NCI-H526 treated with DMSO at 0.1 percent for 48 hours (cell line): ENCODE results near the gene RALGDS.
A peak's percentile ranks its signal among the peaks of the same experiment; 100 is the strongest.

Experiments
- DNase-seq: peaks from one replicate; lab custom pipeline; 2025; lab: John Stamatoyannopoulos, UW

RALGDS gene

DNA sequence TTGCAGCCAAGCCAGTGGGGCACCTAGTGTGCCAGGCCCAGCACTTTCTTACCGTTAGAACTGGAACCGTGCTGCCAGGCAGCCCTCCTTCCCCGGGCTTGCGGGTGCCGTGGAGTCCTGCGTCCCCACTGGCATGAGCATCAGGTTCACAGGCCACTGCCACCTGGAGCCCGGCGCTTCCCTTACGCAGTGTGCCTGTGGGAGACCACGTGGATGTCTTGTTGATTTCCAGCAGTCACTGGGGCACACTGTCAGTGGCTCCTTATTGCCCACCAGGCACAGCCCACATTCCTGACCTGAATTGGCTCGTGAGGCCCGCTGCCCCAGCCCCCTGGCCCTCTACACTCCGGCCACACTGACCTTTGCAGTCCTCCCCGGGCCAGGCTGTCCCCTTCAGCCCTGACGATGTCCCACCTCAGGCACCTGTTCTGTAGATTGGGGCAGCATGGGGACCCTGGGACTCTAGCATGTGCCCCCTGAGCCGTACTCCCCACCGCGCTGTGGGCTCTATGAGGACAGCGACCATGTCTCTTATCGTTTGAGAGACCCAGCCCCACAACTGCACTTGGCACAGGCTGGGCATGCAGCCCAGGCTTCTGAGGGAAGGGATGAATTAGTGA, 69.6 kb downstream of the RALGDS start:
- DNase-seq: no peak

GRCh38 chr9:133050781-133051180, 70.3 kb downstream of the RALGDS start:
- no peak for DNase-seq

DNA sequence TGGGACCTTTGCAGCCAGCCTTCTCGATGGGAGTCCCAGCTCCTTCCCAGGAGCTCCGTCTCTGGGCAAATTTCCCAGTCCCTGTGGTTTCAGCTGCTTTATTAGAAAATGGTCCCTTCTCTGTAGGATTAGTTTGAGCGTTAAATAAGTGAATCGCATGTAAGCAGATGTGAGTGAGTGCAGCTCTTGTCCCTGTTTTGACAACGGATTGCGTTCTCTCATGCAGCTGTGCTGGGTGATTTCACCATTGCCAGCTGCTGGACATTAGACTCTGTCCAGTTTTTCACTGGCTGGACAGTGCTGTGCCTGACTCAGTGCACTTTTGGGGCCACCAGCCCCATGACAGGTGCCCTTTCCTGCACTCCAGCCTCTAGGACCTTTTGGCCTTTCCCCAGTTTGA, 70.9 kb downstream of the RALGDS start:
- no peak for DNase-seq

- no peak for DNase-seq
Measured at GRCh38 chr9:133049043-133049442, 72.0 kb downstream of the RALGDS start.

GRCh38 chr9:133048595-133048994, 72.4 kb downstream of the RALGDS start:
- DNase-seq: peak; percentile 0
